Activated naive CD8-positive, alpha-beta T cell treated with anti-CD3 and anti-CD28 coated beads, Interleukin-2, amount 50 U/mL, for 16 hours (primary cell): ENCODE measurements around the gene SPOCD1.

Experiments used
- DNase-seq: peaks from one replicate; pipeline ENCODE4 v3.0.0-alpha.2; 2020; ENCODE audit warnings: low read depth, low spot score

SPOCD1 gene

GRCh38 chr1:31771891-31772668 lies 43.7 kb downstream of the SPOCD1 start:
- peak; percentile 20 for DNase-seq

GRCh38 chr1:31769720-31770390 lies 46.0 kb downstream of the SPOCD1 start:
- DNase-seq = no peak

GRCh38 chr1:31768939-31769704 lies 46.7 kb downstream of the SPOCD1 start:
- DNase-seq = no peak

GRCh38 chr1:31768407-31768907 lies 47.4 kb downstream of the SPOCD1 start:
- no peak for DNase-seq

DNA sequence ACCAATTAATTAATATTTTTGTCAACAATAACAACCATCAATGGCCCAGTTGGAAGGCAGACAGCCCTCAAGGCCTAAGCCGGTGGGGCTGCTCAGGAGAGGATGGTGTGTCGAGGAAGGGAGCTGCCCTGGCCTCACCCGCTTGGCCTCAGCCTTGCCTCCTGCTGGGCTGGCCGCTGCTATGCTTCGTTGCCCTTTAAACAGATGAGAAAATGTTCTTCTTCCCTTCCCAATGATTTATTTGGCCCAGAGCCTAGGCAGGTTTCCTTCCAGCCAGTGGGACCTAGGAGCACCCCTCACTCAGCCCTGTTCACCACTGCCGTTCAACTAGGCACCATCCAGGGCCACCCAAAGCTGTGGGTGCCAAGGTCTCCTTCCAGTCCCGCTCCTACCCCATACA lies 48.6 kb downstream of the SPOCD1 start:
- DNase-seq = no peak

- DNase-seq = no peak
These were observed 50.3 kb downstream of the SPOCD1 start for GRCh38 chr1:31765516-31765915.

DNA sequence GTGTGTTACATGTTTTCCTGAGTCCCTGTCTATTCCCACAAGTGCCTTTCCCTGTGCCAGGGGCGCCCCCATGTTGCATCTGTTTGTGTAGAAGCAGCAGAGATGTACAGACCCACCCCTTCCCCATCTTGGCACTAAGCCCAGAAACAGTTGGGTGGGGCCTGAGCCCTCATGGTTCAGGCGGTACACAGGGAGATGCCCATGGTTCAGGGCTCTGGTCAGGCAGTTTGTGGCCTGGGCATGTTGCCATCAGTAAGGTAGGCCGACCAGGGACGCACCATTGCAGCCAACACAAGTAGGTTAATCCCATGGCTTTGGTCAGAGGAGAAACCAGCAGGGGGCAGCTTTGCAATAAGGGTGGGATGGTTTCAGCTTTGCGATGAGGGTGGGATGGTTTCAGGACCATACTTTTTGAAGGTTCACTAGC lies 50.8 kb downstream of the SPOCD1 start:
- DNase-seq = no peak

GRCh38 chr1:31764312-31765040 lies 51.3 kb downstream of the SPOCD1 start, which contains the start of gene ADGRB2:
ADGRB2 (minus strand) TSS chr1:31764340; CDS start chr1:31757221, 7,119 bp downstream.
- DNase-seq = no peak

DNA sequence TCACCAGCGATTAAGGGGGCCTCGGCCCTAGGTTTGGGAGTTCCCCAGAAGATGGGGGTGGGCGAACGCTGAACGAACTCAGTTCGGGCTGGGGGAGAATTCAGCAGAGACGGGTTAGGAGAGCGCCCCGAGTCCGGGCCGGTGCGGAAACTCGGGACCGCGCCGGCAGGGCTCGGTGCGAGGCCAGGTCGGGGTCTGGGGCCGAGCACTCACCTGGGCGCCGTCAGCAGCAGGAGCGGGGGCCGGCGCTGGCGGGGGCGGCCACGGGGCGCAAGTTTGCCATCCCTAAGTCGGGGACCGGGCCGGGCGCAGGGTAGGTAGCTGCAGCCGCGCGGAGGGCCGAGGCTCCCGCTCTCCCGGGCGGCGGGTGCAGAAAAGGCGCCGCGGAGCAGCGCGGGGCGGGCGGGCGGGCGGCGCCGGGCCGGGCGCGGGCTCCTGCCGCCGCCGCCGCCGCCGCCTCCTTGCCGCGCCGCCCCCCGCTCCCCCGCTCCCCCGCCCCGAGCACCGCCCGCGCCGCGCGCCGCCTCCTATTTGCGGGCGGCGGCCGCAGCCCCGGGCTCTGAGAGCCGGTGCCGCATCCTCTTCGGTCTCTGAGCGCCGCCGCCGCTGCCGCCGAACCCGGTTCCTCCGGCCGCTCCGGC lies 52.0 kb downstream of the SPOCD1 start:
- no peak for DNase-seq

DNA sequence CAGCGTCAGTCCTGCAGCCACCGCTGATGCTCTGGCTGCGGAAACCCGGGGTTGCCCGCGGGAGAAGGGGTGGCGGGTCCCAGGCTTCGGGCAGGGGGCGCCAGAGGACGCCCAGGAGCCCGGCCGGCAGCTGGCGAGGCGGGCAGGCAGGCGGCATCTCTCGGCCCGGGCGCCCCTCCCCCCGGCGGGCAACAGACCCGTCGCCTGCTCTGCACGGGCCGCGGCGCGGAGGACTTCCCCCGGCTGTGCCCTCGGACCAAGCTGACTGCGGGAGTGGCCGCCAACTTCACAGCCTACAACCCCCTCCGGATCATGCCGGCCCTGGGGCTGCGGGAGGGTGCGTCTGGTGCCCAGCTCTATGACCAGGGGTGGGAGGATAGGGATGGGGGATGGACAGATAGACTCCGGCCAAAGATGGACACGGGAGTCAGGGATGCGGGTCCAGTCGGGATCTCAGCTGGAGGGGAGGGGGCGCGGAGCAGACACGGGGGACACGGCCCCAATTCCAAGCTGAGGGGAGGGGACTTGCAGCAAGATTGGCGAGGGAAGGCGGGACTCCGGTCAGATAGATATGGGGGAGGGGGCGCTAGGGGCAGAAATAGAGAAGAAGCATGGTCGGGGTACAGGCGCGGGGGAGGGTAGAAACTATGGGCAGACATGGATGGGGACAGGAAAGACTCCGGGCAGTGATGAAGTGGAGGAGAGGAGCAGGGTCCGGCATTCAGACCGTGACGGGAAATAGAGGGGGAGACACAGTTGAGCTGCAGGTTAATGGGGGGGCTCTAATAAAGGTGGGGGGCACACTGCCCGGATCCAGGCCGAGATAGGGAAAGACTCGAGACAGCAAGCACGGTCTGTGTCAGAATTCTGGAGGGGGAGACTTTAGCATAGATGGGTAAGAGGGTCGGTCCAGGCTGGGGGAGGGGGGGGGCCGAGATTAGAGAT lies 52.8 kb downstream of the SPOCD1 start:
- no peak for DNase-seq

GRCh38 chr1:31762323-31762722 lies 53.5 kb downstream of the SPOCD1 start:
- DNase-seq = no peak

GRCh38 chr1:31761883-31762282 lies 53.9 kb downstream of the SPOCD1 start:
- no peak for DNase-seq

GRCh38 chr1:31760471-31761470 lies 55.1 kb downstream of the SPOCD1 start:
- DNase-seq = no peak

DNA sequence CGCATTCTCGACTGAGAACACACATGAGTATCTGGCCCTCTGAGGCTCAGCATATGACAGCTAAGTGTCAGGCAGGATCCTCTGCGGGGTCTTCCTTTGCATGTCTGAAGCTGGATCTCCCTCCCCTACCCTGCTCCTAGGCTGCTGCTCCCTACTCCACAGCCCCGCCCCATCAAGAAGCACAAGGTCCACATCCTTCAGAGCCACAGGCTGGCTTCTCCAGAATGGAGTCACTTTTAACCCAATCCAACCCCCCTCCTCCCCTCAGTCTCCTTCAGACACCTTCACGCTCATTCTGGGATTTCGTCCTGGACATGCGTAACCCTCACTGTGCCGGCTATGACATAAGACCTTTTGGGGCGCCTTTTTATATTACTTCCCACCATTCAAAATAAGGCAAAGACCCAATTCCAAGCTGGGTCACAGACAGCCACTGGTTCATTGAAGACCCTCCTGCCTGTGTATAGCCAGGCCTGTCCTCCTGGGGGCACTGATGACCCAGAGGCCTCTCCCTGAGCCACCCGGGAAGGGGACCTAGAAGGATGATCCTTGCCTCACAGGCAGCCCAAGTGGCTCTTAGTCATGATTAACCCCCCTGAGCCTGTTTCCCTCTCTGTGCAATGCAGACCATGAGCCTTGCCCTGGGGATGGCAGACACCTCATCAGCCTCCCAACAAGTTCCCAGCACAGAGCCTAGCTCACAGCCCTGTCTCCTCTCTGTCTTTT lies 56.4 kb downstream of the SPOCD1 start:
- DNase-seq = no peak

DNA sequence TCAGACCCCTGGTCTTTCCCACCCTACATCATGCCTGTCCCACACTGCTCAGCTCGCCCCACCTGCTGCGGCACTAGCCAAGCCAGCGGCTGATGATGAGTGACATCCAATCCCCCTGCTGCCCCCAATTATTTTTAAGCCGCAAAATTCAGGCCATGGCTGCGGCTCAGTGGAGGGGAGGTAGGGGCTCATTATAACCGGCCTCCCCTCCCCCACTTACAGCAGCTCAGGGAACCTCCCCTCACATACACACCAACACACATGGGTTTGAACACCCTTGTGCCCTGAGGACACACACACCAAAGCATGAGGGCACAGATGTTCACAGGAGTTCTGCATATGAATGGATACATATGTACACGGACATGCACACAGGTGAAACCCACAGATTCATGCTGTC lies 57.0 kb downstream of the SPOCD1 start:
- DNase-seq = no peak

DNA sequence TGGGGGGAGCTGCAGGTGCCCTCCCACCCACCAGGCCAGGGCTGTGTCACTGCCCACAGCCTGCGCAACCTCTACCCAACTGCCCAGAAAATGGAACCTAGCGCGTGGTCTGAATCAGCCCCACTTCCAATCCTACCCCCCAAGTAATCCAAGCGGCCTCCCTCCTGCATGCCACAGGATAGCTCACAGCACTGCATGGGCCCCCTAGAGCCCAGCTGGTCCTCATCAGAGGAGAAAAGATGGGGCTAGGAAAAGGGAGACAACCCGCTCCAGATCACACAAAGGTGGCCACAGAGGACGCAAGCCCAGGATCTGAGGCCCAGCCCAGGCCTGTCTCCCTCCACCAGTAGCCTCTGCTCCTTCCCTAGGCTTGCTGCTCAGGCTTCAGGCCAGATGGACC lies 57.8 kb downstream of the SPOCD1 start:
- no peak for DNase-seq

GRCh38 chr1:31757204-31757679 lies 58.6 kb downstream of the SPOCD1 start:
- no peak for DNase-seq

DNA sequence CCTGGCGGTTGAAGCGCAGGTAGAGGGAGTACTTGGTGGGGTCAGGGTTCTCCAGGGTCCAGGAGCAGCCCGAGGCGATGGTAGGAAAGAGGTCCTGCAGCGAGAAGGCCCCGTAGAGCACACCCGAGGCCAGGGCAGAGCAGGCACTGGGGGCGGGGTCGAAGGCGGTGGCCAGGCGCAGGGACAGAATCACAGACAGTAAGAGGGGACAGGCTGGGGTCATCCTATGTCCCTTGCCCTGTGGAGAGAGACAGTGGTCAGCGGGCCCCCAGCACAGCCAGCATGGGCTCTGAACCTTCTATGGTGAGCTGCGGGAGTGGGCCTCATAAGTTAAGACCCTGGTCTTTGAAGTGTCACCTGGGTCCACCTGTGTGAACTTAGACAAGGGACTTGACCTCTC lies 59.2 kb downstream of the SPOCD1 start:
- no peak for DNase-seq
